Lower leg skin (tissue), 3 donors: ENCODE measurements around the gene RAP1GAP2.

Experiments used
- CTCF ChIP-seq, 3 donors: fragments of 450-650 bp; IDR thresholded peaks; one replicate each; pipeline ENCODE4 v1.5.1; 2016; ENCODE audit warnings: antibody characterized with exemption in 3 of 3, mild to moderate bottlenecking in 3 of 3, moderate library complexity in 2 of 3
- POLR2A ChIP-seq, 2 donors: fragments of 450-650 bp; IDR thresholded peaks; one replicate each; pipeline ENCODE4 v1.6.1; 2016 to 2017; ENCODE audit warnings: antibody characterized with exemption in 2 of 2, mild to moderate bottlenecking in 1 of 2, moderate library complexity in 1 of 2

- TF ChIP-seq CTCF (IDR thresholded peaks at IDR 0.05): no peak
- TF ChIP-seq POLR2A (IDR thresholded peaks at IDR 0.05): no peak
Measured at GRCh38 chr17:2995377-2995776, 199.1 kb downstream of the RAP1GAP2 start.
